HG02870 (cell line): ENCODE measurements around the gene PCBP3.
"Not testable (repeated sequence)": the region's sequence is repeated elsewhere in the genome, so short reads cannot be mapped to it uniquely, and the experiment has no call there.

Experiments used
- ATAC-seq: cut with Tn5 transposase; IDR thresholded peaks from one replicate; pipeline ENCODE4 v1.9.1; 2021; ENCODE audit warnings: mild to moderate bottlenecking, moderate library complexity; ENCODE audit not compliant: unreplicated experiment

PCBP3 gene

GRCh38 chr21:45634511-45635183 is 8.9 kb upstream of the PCBP3 start:
- ATAC-seq: no peak

GRCh38 chr21:45635271-45636151 is 8.0 kb upstream of the PCBP3 start:
- no peak for ATAC-seq

- no peak for ATAC-seq
Observed at GRCh38 chr21:45636459-45636858, 7.1 kb upstream of the PCBP3 start.

- ATAC-seq: no peak
Observed at GRCh38 chr21:45636951-45637646, 6.4 kb upstream of the PCBP3 start.

- no peak for ATAC-seq
Observed at GRCh38 chr21:45637883-45638282, 5.6 kb upstream of the PCBP3 start.

- no peak for ATAC-seq
Observed at GRCh38 chr21:45638707-45639106, 4.8 kb upstream of the PCBP3 start.

GRCh38 chr21:45639206-45640000 is 4.1 kb upstream of the PCBP3 start:
- ATAC-seq: no peak

GRCh38 chr21:45640001-45640887 is 3.3 kb upstream of the PCBP3 start:
- no peak for ATAC-seq

- ATAC-seq: no peak
Observed at GRCh38 chr21:45640888-45641479, 2.5 kb upstream of the PCBP3 start.

GRCh38 chr21:45641480-45642035 is 2.0 kb upstream of the PCBP3 start:
- no peak for ATAC-seq

- ATAC-seq: no peak
Observed at GRCh38 chr21:45642122-45642813, 1.3 kb upstream of the PCBP3 start.

GRCh38 chr21:45644041-45644906 is 749 bp downstream of the PCBP3 start:
- no peak for ATAC-seq

GRCh38 chr21:45651921-45652320 is 8.4 kb downstream of the PCBP3 start:
- no peak for ATAC-seq

- no peak for ATAC-seq
Observed at GRCh38 chr21:45655124-45655523, 11.6 kb downstream of the PCBP3 start.

- ATAC-seq: not testable (repeated sequence)
Observed at GRCh38 chr21:45656114-45656513, 12.6 kb downstream of the PCBP3 start.

- ATAC-seq: not testable (repeated sequence)
Observed at GRCh38 chr21:45661913-45662622, 18.5 kb downstream of the PCBP3 start.
